Measurements from ENCODE around the gene PAK1IP1. TPM values are rescaled to one million over a fixed set of nuclear protein-coding genes. Genes with fewer than 3 reads are reported as not detected.
"Not testable (repeated sequence)": the region's sequence is repeated elsewhere in the genome, so short reads cannot be mapped to it uniquely, and the experiment has no call there.

PAK1IP1 gene
- total RNA-seq, 1 donor, result 17.7 TPM

DNA sequence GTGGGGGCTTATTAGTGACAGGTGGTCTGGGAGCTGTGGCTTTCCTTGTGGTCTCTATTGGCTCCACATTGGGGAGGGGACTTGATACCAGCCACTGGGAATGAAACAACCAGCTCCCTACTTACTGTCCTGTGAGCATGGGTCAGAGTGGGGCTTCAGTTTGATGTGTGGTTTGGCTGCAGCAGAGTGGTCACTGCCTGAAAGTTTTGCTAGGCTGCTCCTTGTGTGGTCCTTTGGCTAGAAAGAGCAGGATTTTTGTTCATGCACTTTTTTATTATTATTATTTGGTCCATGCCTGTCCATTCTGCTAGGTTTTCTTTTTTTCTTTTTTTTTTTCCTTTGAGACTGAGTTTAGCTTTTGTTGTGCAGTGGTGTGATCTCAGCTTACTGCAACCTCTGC is 45.3 kb downstream of the PAK1IP1 start:
- no peaks in the 10 kb centered on the region for H3K36me3 ChIP-seq (ENCODE audit: insufficient read depth, low read length)
- TF ChIP-seq, protein P1, sequence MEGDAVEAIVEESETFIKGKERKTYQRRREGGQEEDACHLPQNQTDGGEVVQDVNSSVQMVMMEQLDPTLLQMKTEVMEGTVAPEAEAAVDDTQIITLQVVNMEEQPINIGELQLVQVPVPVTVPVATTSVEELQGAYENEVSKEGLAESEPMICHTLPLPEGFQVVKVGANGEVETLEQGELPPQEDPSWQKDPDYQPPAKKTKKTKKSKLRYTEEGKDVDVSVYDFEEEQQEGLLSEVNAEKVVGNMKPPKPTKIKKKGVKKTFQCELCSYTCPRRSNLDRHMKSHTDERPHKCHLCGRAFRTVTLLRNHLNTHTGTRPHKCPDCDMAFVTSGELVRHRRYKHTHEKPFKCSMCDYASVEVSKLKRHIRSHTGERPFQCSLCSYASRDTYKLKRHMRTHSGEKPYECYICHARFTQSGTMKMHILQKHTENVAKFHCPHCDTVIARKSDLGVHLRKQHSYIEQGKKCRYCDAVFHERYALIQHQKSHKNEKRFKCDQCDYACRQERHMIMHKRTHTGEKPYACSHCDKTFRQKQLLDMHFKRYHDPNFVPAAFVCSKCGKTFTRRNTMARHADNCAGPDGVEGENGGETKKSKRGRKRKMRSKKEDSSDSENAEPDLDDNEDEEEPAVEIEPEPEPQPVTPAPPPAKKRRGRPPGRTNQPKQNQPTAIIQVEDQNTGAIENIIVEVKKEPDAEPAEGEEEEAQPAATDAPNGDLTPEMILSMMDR (IDR thresholded peaks at IDR 0.05; ENCODE audit: extremely low read depth, low read depth, low read length), result no peak

DNA sequence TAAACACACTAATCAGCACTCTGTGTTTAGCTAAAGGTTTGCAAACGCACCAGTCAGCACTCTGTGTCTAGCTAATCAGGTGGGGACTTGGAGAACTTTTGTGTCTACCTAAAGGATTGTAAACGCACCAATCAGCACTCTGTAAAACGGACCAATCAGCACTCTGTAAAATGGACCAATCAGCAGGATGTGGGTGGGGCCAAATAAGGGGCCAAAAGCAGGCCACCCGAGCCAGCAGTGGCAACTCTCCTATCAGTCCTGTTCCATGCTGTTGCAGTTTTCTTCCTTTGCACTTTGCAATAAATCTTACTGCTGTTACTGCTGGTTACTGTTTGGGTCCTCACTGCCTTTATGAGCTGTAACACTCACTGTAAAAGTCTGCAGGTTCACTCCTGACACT is 46.9 kb downstream of the PAK1IP1 start:
- H4K20me1 ChIP-seq (ENCODE audit: insufficient read depth, low read length); DNase-seq (ENCODE audit: insufficient read length, low spot score, missing footprints); H3K4me2 ChIP-seq (ENCODE audit: insufficient read depth, low read length); H3K27me3 ChIP-seq (ENCODE audit: insufficient read depth, low read length); H3K79me2 ChIP-seq (ENCODE audit: insufficient read depth, low read length); H3K9me3 ChIP-seq (ENCODE audit: low read depth, low read length); H3K27ac ChIP-seq (ENCODE audit: low read depth, low read length); H3K4me1 ChIP-seq (ENCODE audit: insufficient read depth, low read length); H3K4me3 ChIP-seq (ENCODE audit: insufficient read depth, low read length); H3K36me3 ChIP-seq (ENCODE audit: insufficient read depth, low read length); H2AFZ ChIP-seq (ENCODE audit: low read length): not testable (repeated sequence)

More for the DNA sequence above, 45.3 kb downstream of the PAK1IP1 start:
- H3K4me2 ChIP-seq (ENCODE audit: insufficient read depth, low read length), result no peak overlapping the region
- H4K20me1 ChIP-seq (ENCODE audit: insufficient read depth, low read length), result no peaks in the 10 kb centered on the region
- DNase-seq (ENCODE audit: insufficient read length, low spot score, missing footprints), result no peak
- peaks cover 5% of the 10 kb centered on the region for H3K4me1 ChIP-seq (ENCODE audit: insufficient read depth, low read length)
- no peaks in the 10 kb centered on the region for H3K79me2 ChIP-seq (ENCODE audit: insufficient read depth, low read length)
- no peak overlapping the region for H3K27ac ChIP-seq (ENCODE audit: low read depth, low read length)
- H3K4me3 ChIP-seq (ENCODE audit: insufficient read depth, low read length), result no peak overlapping the region
- no peaks in the 10 kb centered on the region for H3K9me3 ChIP-seq (ENCODE audit: low read depth, low read length)
- H2AFZ ChIP-seq (ENCODE audit: low read length), result no peak overlapping the region
- H3K27me3 ChIP-seq (ENCODE audit: insufficient read depth, low read length), result no peaks in the 10 kb centered on the region

DNA sequence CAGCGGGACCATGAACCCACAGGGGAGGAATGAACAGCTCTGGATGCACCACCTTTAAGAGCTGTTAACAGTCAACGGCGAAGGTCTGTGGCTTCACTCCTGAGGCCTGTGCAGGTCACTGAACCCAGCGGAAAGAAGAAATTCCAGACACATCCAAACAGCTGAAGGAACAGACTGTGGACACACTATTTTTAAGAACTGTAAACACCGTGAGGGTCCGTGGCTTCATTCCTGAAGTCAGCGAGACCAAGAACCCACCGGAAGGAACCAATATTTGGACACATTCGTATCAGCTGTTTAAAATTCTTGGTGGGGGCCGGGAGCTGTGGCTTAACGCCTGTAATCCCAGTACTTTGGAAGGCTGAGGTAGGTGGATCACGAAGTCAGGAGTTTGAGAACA is 47.5 kb downstream of the PAK1IP1 start:
- H3K4me2 ChIP-seq (ENCODE audit: insufficient read depth, low read length), result no peak overlapping the region
- no peak for DNase-seq (ENCODE audit: insufficient read length, low spot score, missing footprints)
- H2AFZ ChIP-seq (ENCODE audit: low read length), result no peak overlapping the region
- no peaks in the 10 kb centered on the region for H3K9me3 ChIP-seq (ENCODE audit: low read depth, low read length)
- TF ChIP-seq, protein P1 (IDR thresholded peaks at IDR 0.05; ENCODE audit: extremely low read depth, low read depth, low read length), result no peak
- no peak overlapping the region for H3K27ac ChIP-seq (ENCODE audit: low read depth, low read length)
- no peaks in the 10 kb centered on the region for H4K20me1 ChIP-seq (ENCODE audit: insufficient read depth, low read length)
- H3K36me3 ChIP-seq (ENCODE audit: insufficient read depth, low read length), result no peaks in the 10 kb centered on the region
- no peaks in the 10 kb centered on the region for H3K27me3 ChIP-seq (ENCODE audit: insufficient read depth, low read length)
- no peak overlapping the region for H3K4me3 ChIP-seq (ENCODE audit: insufficient read depth, low read length)
- no peaks in the 10 kb centered on the region for H3K79me2 ChIP-seq (ENCODE audit: insufficient read depth, low read length)
- peaks cover 5% of the 10 kb centered on the region for H3K4me1 ChIP-seq (ENCODE audit: insufficient read depth, low read length)

DNA sequence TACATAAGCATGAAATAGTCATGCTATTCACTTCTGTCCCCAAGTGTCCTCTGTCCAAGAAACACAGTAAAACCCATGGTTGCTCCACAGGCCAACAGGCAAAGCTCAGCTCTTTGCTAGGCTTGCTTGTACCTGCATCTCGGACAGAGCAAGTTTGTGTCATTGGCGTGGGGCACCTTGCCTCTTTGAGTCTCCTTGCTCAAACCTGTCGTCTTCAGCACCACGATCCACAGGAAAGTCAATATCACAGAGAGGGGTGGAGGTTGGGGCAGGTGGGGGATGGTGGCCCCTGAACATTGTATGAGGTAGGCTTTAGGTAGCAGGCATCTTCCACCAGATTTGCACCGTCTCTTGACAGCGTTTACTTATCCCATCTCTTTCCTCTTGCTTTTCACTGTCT is 48.7 kb downstream of the PAK1IP1 start:
- Histone ChIP-seq H3K4me2 (ENCODE audit: insufficient read depth, low read length) (no peak overlapping the region), H3K27ac (ENCODE audit: low read depth, low read length) (no peak overlapping the region), H3K9me3 (ENCODE audit: low read depth, low read length) (no peaks in the 10 kb centered on the region), H2AFZ (ENCODE audit: low read length) (no peak overlapping the region), H3K4me1 (ENCODE audit: insufficient read depth, low read length) (peaks cover 10% of the 10 kb centered on the region), H3K27me3 (ENCODE audit: insufficient read depth, low read length) (no peaks in the 10 kb centered on the region), H3K79me2 (ENCODE audit: insufficient read depth, low read length) (peaks cover 8% of the 10 kb centered on the region), H4K20me1 (ENCODE audit: insufficient read depth, low read length) (no peaks in the 10 kb centered on the region), H3K4me3 (ENCODE audit: insufficient read depth, low read length) (no peak overlapping the region), H3K36me3 (ENCODE audit: insufficient read depth, low read length) (no peaks in the 10 kb centered on the region)
- no peak for DNase-seq (ENCODE audit: insufficient read length, low spot score, missing footprints)
- TF ChIP-seq, protein P1 (IDR thresholded peaks at IDR 0.05; ENCODE audit: extremely low read depth, low read depth, low read length), result no peak

All from osteoblast (primary cell).